ENCODE data around the gene IGBP1. TPM values are rescaled to one million over a fixed set of nuclear protein-coding genes. Genes with fewer than 3 reads are reported as not detected.

The IGBP1 gene
- total RNA-seq, result 85.0 and 88.1 TPM in 2 replicates

DNA sequence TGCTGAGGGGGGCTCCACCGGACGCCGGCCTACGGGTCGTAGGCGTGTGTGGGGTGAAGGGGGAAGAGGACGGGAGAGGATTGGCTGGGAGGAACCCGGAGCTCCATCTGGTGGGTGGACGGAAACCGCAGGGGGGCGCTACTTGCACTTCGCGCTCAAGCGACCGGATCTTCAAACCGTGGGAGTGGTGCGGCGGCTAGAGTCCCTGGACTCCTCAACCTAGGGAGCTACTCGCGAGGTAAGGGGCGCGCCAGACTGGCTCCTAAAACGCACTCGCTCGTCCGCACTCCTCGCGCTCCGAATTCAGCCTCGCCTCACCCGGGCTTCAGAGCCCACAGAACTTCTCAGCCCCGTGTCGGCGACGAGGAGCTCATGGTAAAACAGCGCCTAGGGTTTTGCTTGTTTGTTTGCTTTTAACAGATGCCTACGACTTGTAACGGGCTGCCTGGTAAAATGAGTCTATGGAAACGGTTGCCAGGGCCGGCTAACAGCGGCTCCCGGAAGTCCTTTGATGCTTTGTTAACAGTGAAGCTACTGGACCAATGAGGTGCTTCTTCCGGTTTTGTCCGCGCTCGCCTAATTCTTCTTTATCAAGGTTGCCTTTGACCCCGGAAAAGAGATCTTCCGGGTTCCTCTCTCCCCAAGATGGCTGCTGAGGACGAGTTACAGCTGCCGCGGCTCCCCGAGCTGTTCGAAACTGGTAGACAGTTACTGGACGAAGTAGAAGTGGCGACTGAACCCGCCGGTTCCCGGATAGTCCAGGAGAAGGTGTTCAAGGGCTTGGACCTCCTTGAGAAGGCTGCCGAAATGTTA is at the start of gene IGBP1:
Gene IGBP1, plus strand, starts transcription at position 145 of the 813 bp plus-strand sequence. Its CDS starts 501 bp downstream, at position 646.
- H3K27ac ChIP-seq (ENCODE audit: low read depth, low read length), result peak within 1 kb of the TSS; percentile 90
- peak within 1 kb of the TSS; percentile 74 for H3K4me3 ChIP-seq (ENCODE audit: insufficient read depth, low read length)
- no peaks in the 10 kb centered on the region for H3K9me3 ChIP-seq (ENCODE audit: low read depth, low read length)
- peaks cover 23% of the 10 kb centered on the region for H3K79me2 ChIP-seq (ENCODE audit: insufficient read depth, low read length)
- peak within 1 kb of the TSS; percentile 90 for H3K4me2 ChIP-seq (ENCODE audit: insufficient read depth, low read length)
- no peaks in the 10 kb centered on the region for H3K27me3 ChIP-seq (ENCODE audit: insufficient read depth, low read length)
- TF ChIP-seq CTCF (IDR thresholded peaks at IDR 0.05; ENCODE audit: extremely low read depth, low read depth, low read length), result peak; percentile 55
- H4K20me1 ChIP-seq (ENCODE audit: insufficient read depth, low read length), result no peaks in the 10 kb centered on the region
- H2AFZ ChIP-seq (ENCODE audit: low read length), result peak within 1 kb of the TSS; percentile 80
- DNase-seq (ENCODE audit: insufficient read length, low spot score, missing footprints), result peak; percentile 89
- peaks cover 19% of the 10 kb centered on the region for H3K4me1 ChIP-seq (ENCODE audit: insufficient read depth, low read length)
- H3K36me3 ChIP-seq (ENCODE audit: insufficient read depth, low read length), result peaks cover 13% of the 10 kb centered on the region

- Histone ChIP-seq H3K4me2 (ENCODE audit: insufficient read depth, low read length) (no peak overlapping the region), H3K36me3 (ENCODE audit: insufficient read depth, low read length) (no peaks in the 10 kb centered on the region), H3K4me1 (ENCODE audit: insufficient read depth, low read length) (peaks cover 3% of the 10 kb centered on the region), H3K27me3 (ENCODE audit: insufficient read depth, low read length) (peaks cover 11% of the 10 kb centered on the region), H4K20me1 (ENCODE audit: insufficient read depth, low read length) (peaks cover 3% of the 10 kb centered on the region), H2AFZ (ENCODE audit: low read length) (no peak overlapping the region), H3K9me3 (ENCODE audit: low read depth, low read length) (no peaks in the 10 kb centered on the region), H3K79me2 (ENCODE audit: insufficient read depth, low read length) (no peaks in the 10 kb centered on the region), H3K4me3 (ENCODE audit: insufficient read depth, low read length) (no peak overlapping the region), H3K27ac (ENCODE audit: low read depth, low read length) (no peak overlapping the region)
- TF ChIP-seq CTCF (IDR thresholded peaks at IDR 0.05; ENCODE audit: extremely low read depth, low read depth, low read length), result no peak
- no peak for DNase-seq (ENCODE audit: insufficient read length, low spot score, missing footprints)
Observed at GRCh38 chrX:70084592-70085240, 48.5 kb upstream of the IGBP1 start.

DNA sequence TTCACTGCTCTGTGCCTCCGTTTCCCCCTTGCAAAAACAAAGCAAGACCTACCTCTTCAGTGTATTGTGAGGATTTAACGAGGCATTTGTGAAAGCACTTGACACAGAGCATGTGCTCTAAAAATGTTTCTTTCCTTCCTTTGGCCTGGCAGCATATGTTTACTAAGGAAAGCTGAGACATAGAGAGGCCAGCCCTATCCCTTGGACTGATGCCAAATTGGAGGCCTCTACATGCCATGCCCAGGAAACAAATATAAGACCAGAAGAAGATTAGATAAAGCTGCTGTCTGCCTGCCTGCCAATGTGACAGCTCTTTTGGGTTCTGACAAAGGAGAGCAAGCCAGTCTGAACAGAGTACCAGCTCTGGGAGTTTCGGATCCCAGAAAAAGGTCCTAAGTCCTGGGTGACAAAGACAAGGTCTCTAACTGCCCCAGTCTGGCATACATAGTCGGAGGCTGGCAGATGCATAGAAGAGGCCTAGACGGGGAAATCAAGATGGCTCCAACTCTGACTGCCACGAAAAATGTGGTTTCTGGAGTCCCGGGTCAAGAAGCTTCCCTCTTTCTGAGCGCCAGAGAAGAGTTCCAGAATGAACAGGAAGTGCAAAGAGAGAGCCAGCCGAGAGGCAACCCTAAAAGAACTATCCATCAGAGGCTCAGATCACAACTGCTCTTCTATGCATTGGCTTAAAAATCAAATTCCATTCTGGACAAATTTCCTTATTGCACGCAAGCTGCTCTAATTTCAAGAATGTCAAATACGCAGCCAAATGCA is 45.2 kb upstream of the IGBP1 start:
- Histone ChIP-seq H3K36me3 (ENCODE audit: insufficient read depth, low read length) (no peaks in the 10 kb centered on the region), H3K4me2 (ENCODE audit: insufficient read depth, low read length) (no peak overlapping the region), H4K20me1 (ENCODE audit: insufficient read depth, low read length) (peaks cover 3% of the 10 kb centered on the region), H2AFZ (ENCODE audit: low read length) (peak overlapping the region; percentile 53), H3K4me3 (ENCODE audit: insufficient read depth, low read length) (no peak overlapping the region), H3K4me1 (ENCODE audit: insufficient read depth, low read length) (peaks cover 3% of the 10 kb centered on the region), H3K9me3 (ENCODE audit: low read depth, low read length) (no peaks in the 10 kb centered on the region), H3K79me2 (ENCODE audit: insufficient read depth, low read length) (no peaks in the 10 kb centered on the region), H3K27ac (ENCODE audit: low read depth, low read length) (no peak overlapping the region), H3K27me3 (ENCODE audit: insufficient read depth, low read length) (no peaks in the 10 kb centered on the region)
- DNase-seq (ENCODE audit: insufficient read length, low spot score, missing footprints), result no peak
- TF ChIP-seq CTCF (IDR thresholded peaks at IDR 0.05; ENCODE audit: extremely low read depth, low read depth, low read length), result no peak
